ENCODE measurements around the gene RFPL2.
"Not testable (repeated sequence)": the region's sequence is repeated elsewhere in the genome, so short reads cannot be mapped to it uniquely, and the experiment has no call there.

- TF ChIP-seq POLR2A, POLR2AphosphoS5, CTCF (IDR thresholded peaks at IDR 0.05): not testable (repeated sequence)
Observed at GRCh38 chr22:32193346-32193745, 11.5 kb downstream of the RFPL2 start.

All from prostate gland (tissue), 2 donors.